Endothelial cell of umbilical vein (primary cell): ENCODE measurements around the gene CALML5.

Source experiments
- CTCF ChIP-seq, 2 donors: IDR thresholded peaks; 1 replicate in 1 of 2; 2 replicates in 1 of 2; pipeline ENCODE4 v1.5.1; 2011; ENCODE audit warnings: low read length in 2 of 2, mild to moderate bottlenecking in 2 of 2, moderate library complexity in 2 of 2, control low read depth in 1 of 2, inconsistent platforms in 1 of 2, low read depth in 1 of 2; ENCODE audit not compliant: insufficient read depth in 1 of 2; ENCODE audit errors: extremely low read depth in 1 of 2
- EZH2 ChIP-seq: IDR thresholded peaks from 2 replicates; pipeline ENCODE4 v1.6.1; 2012; ENCODE audit warnings: borderline replicate concordance, low read depth, mild to moderate bottlenecking, moderate library complexity, low read length, inconsistent platforms; ENCODE audit not compliant: severe bottlenecking
- MYC ChIP-seq: IDR thresholded peaks from one replicate; pipeline ENCODE4 v1.6.1; 2011; ENCODE audit warnings: mild to moderate bottlenecking, low read depth, low read length
- POLR2AphosphoS5 ChIP-seq: IDR thresholded peaks from 2 replicates; pipeline ENCODE4 v1.6.1; 2012; ENCODE audit warnings: low read depth, mild to moderate bottlenecking, control low read depth, low read length, moderate library complexity; ENCODE audit not compliant: insufficient read depth

GRCh38 chr10:5540080-5540479, 40.7 kb upstream of the CALML5 start:
- TF ChIP-seq EZH2 (no peak), CTCF (IDR thresholded peaks at IDR 0.05; ENCODE audit: extremely low read depth in 1 of 2, insufficient read depth in 1 of 2, low read depth in 1 of 2, low read length in 2 of 2) (no peak), POLR2AphosphoS5 (no peak), MYC (no peak)
